Smooth muscle cell of the coronary artery (primary cell): ENCODE results near the gene ALOX15B. TPM values are rescaled to one million over a fixed set of nuclear protein-coding genes. Genes with fewer than 3 reads are reported as not detected.

ENCODE experiments used
- total RNA-seq: library from RNA; depleted of rRNA; stranded (reverse); fragments of >200 nt; gene quantifications from 2 replicates; pipeline ENCODE4 v1.2.3, GENCODE V29; 2014; ENCODE audit warnings: low replicate concordance

ALOX15B gene, protein sequence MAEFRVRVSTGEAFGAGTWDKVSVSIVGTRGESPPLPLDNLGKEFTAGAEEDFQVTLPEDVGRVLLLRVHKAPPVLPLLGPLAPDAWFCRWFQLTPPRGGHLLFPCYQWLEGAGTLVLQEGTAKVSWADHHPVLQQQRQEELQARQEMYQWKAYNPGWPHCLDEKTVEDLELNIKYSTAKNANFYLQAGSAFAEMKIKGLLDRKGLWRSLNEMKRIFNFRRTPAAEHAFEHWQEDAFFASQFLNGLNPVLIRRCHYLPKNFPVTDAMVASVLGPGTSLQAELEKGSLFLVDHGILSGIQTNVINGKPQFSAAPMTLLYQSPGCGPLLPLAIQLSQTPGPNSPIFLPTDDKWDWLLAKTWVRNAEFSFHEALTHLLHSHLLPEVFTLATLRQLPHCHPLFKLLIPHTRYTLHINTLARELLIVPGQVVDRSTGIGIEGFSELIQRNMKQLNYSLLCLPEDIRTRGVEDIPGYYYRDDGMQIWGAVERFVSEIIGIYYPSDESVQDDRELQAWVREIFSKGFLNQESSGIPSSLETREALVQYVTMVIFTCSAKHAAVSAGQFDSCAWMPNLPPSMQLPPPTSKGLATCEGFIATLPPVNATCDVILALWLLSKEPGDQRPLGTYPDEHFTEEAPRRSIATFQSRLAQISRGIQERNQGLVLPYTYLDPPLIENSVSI
- total RNA-seq = 0.12 TPM in 1 of 2 replicates, not detected in the other

DNA sequence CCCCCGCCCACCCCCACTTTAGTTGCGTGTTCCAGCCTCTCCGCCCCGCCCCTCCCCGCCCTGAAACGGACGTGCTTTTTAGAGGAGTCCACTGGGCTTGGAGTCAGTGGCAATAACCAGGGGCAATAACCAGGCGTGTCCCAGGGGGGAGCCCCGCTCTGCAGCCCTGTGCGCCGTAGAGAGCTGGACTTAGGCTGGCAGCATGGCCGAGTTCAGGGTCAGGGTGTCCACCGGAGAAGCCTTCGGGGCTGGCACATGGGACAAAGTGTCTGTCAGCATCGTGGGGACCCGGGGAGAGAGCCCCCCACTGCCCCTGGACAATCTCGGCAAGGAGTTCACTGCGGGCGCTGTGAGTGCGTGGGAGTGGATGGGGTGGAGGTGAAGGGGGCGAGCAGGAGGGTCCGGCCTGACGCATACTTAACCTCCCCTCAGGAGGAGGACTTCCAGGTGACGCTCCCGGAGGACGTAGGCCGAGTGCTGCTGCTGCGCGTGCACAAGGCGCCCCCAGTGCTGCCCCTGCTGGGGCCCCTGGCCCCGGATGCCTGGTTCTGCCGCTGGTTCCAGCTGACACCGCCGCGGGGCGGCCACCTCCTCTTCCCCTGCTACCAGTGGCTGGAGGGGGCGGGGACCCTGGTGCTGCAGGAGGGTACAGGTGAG lies at the start of gene ALOX15B:
ALOX15B (plus strand) TSS at position 106 of the 657 bp plus-strand sequence; CDS start at position 203, 97 bp downstream.

DNA sequence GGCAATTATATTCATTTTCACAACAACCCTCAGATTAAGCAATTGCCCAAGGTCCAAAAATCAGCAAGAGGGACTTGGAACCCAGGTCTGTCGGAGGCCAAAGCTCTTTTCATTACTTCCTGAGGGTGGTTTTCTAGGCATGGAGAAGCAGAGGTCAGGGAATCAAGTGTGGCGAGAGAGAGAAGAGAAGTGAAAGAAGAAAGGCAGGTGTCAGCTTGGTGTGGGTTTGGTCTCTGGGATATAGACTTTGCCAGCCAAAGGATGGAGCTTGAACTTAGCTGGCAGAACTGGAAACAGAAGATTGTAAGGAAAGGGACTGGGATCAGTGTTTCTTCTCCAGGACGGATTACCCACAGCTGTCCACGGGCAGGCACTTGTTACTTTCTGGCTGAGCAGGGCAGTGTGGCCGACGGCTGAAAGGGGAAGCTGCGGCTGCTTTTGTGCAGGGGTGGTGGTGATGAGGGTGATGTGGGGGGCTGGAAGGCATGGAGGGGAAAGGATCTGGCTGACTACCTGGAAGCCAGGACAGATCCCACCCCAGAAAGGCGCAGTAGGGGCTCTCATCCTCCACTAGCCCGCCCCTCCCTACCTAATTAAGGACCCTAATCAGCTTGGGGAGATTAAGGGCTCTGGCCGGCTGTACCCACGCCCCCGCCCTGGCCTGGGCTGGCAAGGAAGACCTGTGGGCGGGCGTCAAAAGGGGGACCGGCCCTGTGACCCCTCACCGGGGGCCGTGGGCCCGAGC lies 36.7 kb upstream of the ALOX15B start, which contains the start of gene GUCY2D:
GUCY2D (plus strand) TSS at position 640 of the 745 bp plus-strand sequence. CDS start 433 bp downstream, outside the sequence.

DNA sequence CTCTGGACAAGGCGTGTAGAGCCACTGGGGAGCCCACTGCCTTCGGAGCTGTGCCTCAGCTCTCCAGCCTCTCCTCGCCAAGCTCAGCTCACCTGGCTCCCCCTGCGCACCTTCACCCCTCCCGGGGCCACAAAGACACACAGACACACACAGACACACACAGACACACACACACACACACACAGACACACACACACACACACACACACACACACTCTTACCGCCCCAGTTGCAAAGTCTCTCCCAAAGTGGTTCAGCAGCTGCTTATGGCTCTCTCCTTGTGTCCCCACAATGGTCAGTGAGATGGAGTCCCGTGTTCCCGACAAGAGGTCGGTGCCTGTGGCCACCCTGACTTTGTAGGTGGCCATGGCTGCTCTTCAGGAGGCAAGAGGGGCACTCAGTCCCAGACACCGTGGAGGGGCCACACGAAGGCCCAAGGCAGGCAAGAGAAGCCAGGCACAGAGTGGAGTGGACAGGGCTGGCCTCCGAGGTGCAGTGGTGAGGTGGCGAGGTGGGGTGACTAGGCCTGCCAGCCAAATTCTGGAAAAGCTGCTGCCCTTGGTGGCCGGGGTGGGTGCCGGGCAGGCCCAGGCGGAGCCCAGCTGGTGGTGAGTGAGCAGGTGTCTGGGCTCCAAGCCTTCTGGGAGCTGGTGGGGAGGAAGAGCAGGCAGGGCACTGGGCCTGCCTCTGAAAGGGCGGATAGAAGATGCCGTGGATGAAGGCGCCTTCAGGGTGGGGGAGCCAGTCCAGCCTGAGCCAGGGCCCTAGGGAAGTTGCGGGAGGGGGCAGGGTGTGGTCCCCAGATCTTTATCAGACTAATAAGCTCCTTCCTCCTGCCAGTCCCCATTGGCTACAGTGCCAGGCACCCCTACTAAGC lies 48.5 kb downstream of the ALOX15B start, which contains the start of gene ALOX12B:
ALOX12B (minus strand) TSS at position 642 of the 877 bp plus-strand sequence; CDS start at position 368, 274 bp downstream.

Other genes starting within 250 kb of the ALOX15B start
- gene KDM6B, start 204.8 kb upstream of the ALOX15B start, total RNA-seq = 3.8 and 4.0 TPM in 2 replicates
- 0.23 TPM in 2 replicates for gene TMEM88, start 184.0 kb upstream of the ALOX15B start, total RNA-seq
- 145 and 157 TPM in 2 replicates for gene NAA38, start 181.5 kb upstream of the ALOX15B start, total RNA-seq
- gene CYB5D1, start 181.1 kb upstream of the ALOX15B start, total RNA-seq = 7.5 and 8.3 TPM in 2 replicates
- gene CHD3, start 150.3 kb upstream of the ALOX15B start, total RNA-seq = 179 and 468 TPM in 2 replicates
- gene RNF227, start 122.8 kb upstream of the ALOX15B start, total RNA-seq = 0.98 and 1.1 TPM in 2 replicates
- gene KCNAB3, start 109.2 kb upstream of the ALOX15B start, total RNA-seq = 0.15 TPM in 1 of 2 replicates, not detected in the other
- 57.1 and 61.6 TPM in 2 replicates for gene TRAPPC1, start 107.1 kb upstream of the ALOX15B start, total RNA-seq
- 16.1 and 18.1 TPM in 2 replicates for gene CNTROB, start 106.9 kb upstream of the ALOX15B start, total RNA-seq
- not detected in 2 replicates for gene GUCY2D, start 36.4 kb upstream of the ALOX15B start, total RNA-seq
- gene ALOX12B, start 48.7 kb downstream of the ALOX15B start, total RNA-seq = not detected in 2 replicates
- not detected in 2 replicates for gene ALOXE3, start 79.5 kb downstream of the ALOX15B start, total RNA-seq
- gene HES7, start 85.0 kb downstream of the ALOX15B start, total RNA-seq = not detected in 2 replicates
- gene PER1, start 113.3 kb downstream of the ALOX15B start, total RNA-seq = 2.5 and 4.8 TPM in 2 replicates
- gene VAMP2, start 123.9 kb downstream of the ALOX15B start, total RNA-seq = 1.9 and 4.6 TPM in 2 replicates
- 19.0 and 38.0 TPM in 2 replicates for gene TMEM107, start 137.3 kb downstream of the ALOX15B start, total RNA-seq
- 4.2 and 6.9 TPM in 2 replicates for gene BORCS6, start 151.1 kb downstream of the ALOX15B start, total RNA-seq
- 2.2 and 8.6 TPM in 2 replicates for gene AURKB, start 171.5 kb downstream of the ALOX15B start, total RNA-seq
- gene CTC1, start 209.0 kb downstream of the ALOX15B start, total RNA-seq = 2.0 and 2.3 TPM in 2 replicates
- gene PFAS, start 210.2 kb downstream of the ALOX15B start, total RNA-seq = 6.9 and 14.6 TPM in 2 replicates
- 4.1 and 11.0 TPM in 2 replicates for gene RANGRF, start 249.6 kb downstream of the ALOX15B start, total RNA-seq